LNCaP clone FGC (cell line): ENCODE measurements around the gene DPP9.

ENCODE experiments used
- DNase-seq: peaks from one replicate; pipeline ENCODE4 v3.0.0-alpha.2; 2011; ENCODE audit warnings: low read depth
- H3K4me3 ChIP-seq: 2 replicates; pipeline ENCODE4 v1.5.1; 2011; ENCODE audit warnings: mild to moderate bottlenecking, low read depth, low read length, control low read depth
- CTCF ChIP-seq: IDR thresholded peaks from 2 replicates; pipeline ENCODE4 v1.5.1; 2012; ENCODE audit warnings: mild to moderate bottlenecking; ENCODE audit not compliant: control insufficient read depth, insufficient read depth; ENCODE audit errors: extremely low read depth

The DPP9 gene

DNA sequence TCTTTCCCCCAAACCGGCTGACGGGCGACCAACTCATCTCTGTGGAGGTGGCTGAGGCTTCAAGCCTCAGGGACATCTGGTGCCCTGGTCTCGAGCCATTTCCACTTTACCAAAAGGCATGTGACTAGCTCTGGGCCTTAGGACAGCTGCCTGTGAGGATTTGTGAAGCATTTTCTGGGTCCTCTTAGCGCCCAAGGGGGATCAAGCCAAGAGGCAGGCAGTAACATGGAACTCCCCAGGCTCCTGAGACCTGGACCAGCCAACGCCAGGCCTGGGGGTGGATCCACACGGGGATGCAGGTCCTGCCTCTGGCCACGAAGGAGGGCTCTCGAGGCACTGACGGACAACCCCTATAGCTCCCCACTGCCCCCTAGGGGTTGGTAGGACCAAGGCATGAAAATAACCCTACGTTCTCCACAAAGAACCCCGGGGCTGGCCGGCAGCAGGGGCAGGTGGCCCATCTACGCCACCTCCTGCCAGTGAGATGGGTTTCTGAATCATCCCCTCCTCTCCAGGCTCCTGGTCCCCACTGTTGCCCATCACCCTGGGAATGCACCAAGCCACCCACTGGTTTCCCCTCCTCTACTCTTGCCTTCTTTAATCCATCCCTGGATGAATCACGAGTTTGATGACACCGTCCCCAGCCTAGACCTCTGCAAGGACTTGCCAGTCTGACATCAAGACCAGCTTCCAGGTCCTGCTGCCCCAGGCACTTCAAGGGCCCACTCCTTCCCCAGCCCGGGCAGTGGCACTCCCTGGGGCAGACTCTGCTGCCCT, 46.5 kb downstream of the DPP9 start:
- peak; percentile 38 for TF ChIP-seq CTCF
- DNase-seq: no peak
- no peak overlapping the region for H3K4me3 ChIP-seq

- no peak overlapping the region for H3K4me3 ChIP-seq
- TF ChIP-seq CTCF: no peak
- no peak for DNase-seq
These were observed 48.3 kb downstream of the DPP9 start for GRCh38 chr19:4675346-4675745.

DNA sequence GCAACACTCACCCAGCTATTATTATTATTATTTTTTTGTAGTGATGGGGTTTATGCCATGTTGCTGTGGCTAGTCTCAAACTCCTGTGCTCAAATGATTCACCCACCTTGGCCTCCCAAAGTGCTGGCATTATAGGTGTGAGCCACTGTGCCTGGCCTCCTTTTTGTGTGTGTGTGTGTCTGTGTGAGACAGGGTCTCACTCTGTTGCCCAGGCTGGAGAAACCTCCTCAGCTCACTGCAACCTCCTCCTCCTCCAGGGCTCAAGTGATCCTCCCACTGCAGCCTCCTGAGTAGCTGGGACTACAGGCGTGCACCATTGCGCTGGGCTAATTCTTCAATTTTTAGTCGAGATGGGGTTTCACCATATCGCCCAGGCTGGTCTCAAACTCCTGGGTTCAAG, 49.9 kb downstream of the DPP9 start:
- no peak overlapping the region for H3K4me3 ChIP-seq
- no peak for DNase-seq
- TF ChIP-seq CTCF: no peak

DNA sequence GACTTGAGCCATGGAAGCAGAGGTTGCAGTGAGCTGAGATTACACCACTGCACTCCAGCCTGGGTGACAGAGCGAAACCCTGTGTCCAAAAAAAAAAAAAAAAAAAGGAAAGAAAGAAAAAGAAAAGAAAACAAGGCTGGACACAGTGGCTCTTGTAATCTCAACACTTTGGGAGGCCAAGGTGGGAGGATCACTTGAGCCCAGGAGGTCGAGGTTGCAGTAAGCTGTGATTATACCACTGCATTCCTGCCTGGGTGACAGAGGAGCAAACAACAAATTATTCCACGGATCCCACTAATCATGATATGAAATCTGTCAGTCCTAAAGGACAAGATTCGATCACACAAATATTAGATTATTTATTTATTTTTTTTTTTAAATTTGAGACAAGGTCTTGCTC, 50.4 kb downstream of the DPP9 start:
- no peak overlapping the region for H3K4me3 ChIP-seq
- no peak for TF ChIP-seq CTCF
- DNase-seq: no peak

- H3K4me3 ChIP-seq: no peak overlapping the region
- TF ChIP-seq CTCF: no peak
- no peak for DNase-seq
These were observed 52.3 kb downstream of the DPP9 start for GRCh38 chr19:4671185-4671851.

- no peak for TF ChIP-seq CTCF
- DNase-seq: peak; percentile 45
- H3K4me3 ChIP-seq: peak within 1 kb of the TSS; percentile 97
These were observed 53.7 kb downstream of the DPP9 start, which contains the start of gene MYDGF for GRCh38 chr19:4669723-4670480. TSS of gene MYDGF (minus strand) at chr19:4670342. CDS start at chr19:4670334, 8 bp downstream.
